C4-2B (cell line): Measurements from ENCODE around the gene TMEM87B.

ENCODE experiments used
- ZFX ChIP-seq: fragments of 450-650 bp; IDR thresholded peaks from 2 replicates; pipeline ENCODE4 v1.6.1; 2017
- TF ChIP-seq, protein P1 (sequence below): fragments of 450-650 bp; conservative IDR thresholded peaks from 2 replicates; pipeline ENCODE4 v1.5.1; 2017; ENCODE audit warnings: mild to moderate bottlenecking

DNA sequence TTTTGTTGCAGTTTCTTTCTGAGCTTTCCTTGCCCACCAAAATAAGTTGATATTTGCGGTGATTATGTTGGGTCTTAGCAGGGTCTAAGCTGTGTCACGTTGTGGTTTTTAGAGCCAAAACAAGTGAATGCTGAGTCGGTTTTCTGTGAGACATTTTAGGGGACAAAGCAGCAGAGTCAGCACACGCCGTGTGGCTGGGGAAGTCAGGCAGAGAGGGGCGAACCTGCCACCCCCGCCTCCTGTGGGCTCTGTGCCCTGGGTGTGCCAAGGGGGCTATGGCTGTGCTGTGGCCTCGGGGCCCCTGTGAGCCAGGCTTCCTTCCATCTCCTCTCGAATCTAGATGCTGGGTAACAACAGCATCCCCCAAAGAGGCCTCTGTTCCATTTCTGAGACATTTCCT lies 30.8 kb upstream of the TMEM87B start:
- TF ChIP-seq, protein P1, sequence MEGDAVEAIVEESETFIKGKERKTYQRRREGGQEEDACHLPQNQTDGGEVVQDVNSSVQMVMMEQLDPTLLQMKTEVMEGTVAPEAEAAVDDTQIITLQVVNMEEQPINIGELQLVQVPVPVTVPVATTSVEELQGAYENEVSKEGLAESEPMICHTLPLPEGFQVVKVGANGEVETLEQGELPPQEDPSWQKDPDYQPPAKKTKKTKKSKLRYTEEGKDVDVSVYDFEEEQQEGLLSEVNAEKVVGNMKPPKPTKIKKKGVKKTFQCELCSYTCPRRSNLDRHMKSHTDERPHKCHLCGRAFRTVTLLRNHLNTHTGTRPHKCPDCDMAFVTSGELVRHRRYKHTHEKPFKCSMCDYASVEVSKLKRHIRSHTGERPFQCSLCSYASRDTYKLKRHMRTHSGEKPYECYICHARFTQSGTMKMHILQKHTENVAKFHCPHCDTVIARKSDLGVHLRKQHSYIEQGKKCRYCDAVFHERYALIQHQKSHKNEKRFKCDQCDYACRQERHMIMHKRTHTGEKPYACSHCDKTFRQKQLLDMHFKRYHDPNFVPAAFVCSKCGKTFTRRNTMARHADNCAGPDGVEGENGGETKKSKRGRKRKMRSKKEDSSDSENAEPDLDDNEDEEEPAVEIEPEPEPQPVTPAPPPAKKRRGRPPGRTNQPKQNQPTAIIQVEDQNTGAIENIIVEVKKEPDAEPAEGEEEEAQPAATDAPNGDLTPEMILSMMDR = no peak
- TF ChIP-seq ZFX = no peak
